GM12878 (cell line): ENCODE results near the gene C10orf71.

Experiments
- CBX5 ChIP-seq: sonication (generic); IDR thresholded peaks from 2 replicates; pipeline ENCODE4 v1.6.1; 2016; ENCODE audit warnings: low read depth, moderate library complexity, mild to moderate bottlenecking, inconsistent platforms
- CTCF ChIP-seq, 3 experiments: IDR thresholded peaks in 2 of 3; conservative IDR thresholded peaks in 1 of 3; 2 replicates each; pipeline ENCODE4 v1.5.1; 2011; ENCODE audit warnings: low read depth in 3 of 3, low read length in 3 of 3, mild to moderate bottlenecking in 3 of 3, control low read depth in 2 of 3, moderate library complexity in 2 of 3, inconsistent platforms in 1 of 3, mixed read lengths in 1 of 3; ENCODE audit not compliant: control insufficient read depth in 2 of 3, insufficient read depth in 1 of 3; ENCODE audit errors: extremely low read depth in 1 of 3
- DPF2 ChIP-seq: fragments of 450-650 bp; IDR thresholded peaks from 2 replicates; pipeline ENCODE4 v1.6.1; 2017; ENCODE audit warnings: mild to moderate bottlenecking
- HCFC1 ChIP-seq: fragments of 150-350 bp; IDR thresholded peaks from 2 replicates; pipeline ENCODE4 v1.6.1; 2014; ENCODE audit warnings: low read length
- KAT2A ChIP-seq: conservative IDR thresholded peaks from 2 replicates; pipeline ENCODE4 v1.6.1; 2011; ENCODE audit warnings: low read depth, low read length; ENCODE audit not compliant: control insufficient read depth
- NBN ChIP-seq: fragments of 450-650 bp; IDR thresholded peaks from 2 replicates; pipeline ENCODE4 v1.6.1; 2016
- PKNOX1 ChIP-seq: fragments of 450-650 bp; IDR thresholded peaks from 2 replicates; pipeline ENCODE4 v1.6.1; 2016; ENCODE audit warnings: mild to moderate bottlenecking
- REST ChIP-seq: IDR thresholded peaks from 2 replicates; pipeline ENCODE4 v1.6.1; 2012; ENCODE audit warnings: mild to moderate bottlenecking, low read depth, low read length
- SMC3 ChIP-seq: IDR thresholded peaks from 2 replicates; pipeline ENCODE4 v1.6.1; 2011; ENCODE audit warnings: low read length, improper control_type of control experiment, borderline replicate concordance
- SP1 ChIP-seq: IDR thresholded peaks from one replicate; pipeline ENCODE4 v1.6.1; 2011; ENCODE audit warnings: low read depth, low read length

GRCh38 chr10:49274886-49275285, 24.1 kb upstream of the C10orf71 start:
- TF ChIP-seq HCFC1, result no peak
- TF ChIP-seq KAT2A, result no peak
- TF ChIP-seq CBX5, result no peak
- no peak for TF ChIP-seq SMC3
- TF ChIP-seq CTCF (IDR thresholded peaks at IDR 0.05 in 2 of 3, conservative IDR thresholded peaks at IDR 0.05 in 1 of 3; ENCODE audit: control insufficient read depth in 2 of 3, extremely low read depth in 1 of 3, insufficient read depth in 1 of 3, low read depth in 3 of 3, low read length in 3 of 3), result no peak
- no peak for TF ChIP-seq NBN
- no peak for TF ChIP-seq DPF2
- no peak for TF ChIP-seq REST
- no peak for TF ChIP-seq PKNOX1
- no peak for TF ChIP-seq SP1
